ENCODE measurements around the gene PARVB.

PARVB gene

GRCh38 chr22:44153710-44154109 is 129.6 kb downstream of the PARVB start:
- Histone ChIP-seq H3K4me3 (ENCODE audit: low read depth, low read length) (no peak overlapping the region), H3K4me1 (ENCODE audit: control insufficient read depth, insufficient read depth, low read length) (no peaks in the 10 kb centered on the region), H3K9me3 (ENCODE audit: control insufficient read depth, insufficient read depth, low read depth, low read length) (no peaks in the 10 kb centered on the region), H3K36me3 (ENCODE audit: control insufficient read depth in 2 of 2, insufficient read depth in 1 of 2, low read length in 2 of 2) (peaks cover 0 to 3% of the 10 kb centered on the region in 2 experiments; a peak in 1 of 3 replicates), H3K27ac (ENCODE audit: extremely low read depth, low read depth, low read length) (no peak overlapping the region)
- TF ChIP-seq ZNF394 (tag by site-specific recombination; IDR thresholded peaks at IDR 0.05; ENCODE audit: borderline replicate concordance) (no peak), ZBTB20 (tag by site-specific recombination; IDR thresholded peaks at IDR 0.05) (no peak), ZNF26 (tag by site-specific recombination; IDR thresholded peaks at IDR 0.05) (no peak)
- CTCF ChIA-PET = no interaction called here
- POLR2A ChIA-PET = no interaction called here

GRCh38 chr22:44154436-44154942 is 130.4 kb downstream of the PARVB start:
- CTCF ChIA-PET = no interaction called here
- Histone ChIP-seq H3K9me3 (ENCODE audit: control insufficient read depth, insufficient read depth, low read depth, low read length) (no peaks in the 10 kb centered on the region), H3K36me3 (ENCODE audit: control insufficient read depth in 2 of 2, insufficient read depth in 1 of 2, low read length in 2 of 2) (peaks cover 0 to 3% of the 10 kb centered on the region in 2 experiments; a peak in 1 of 3 replicates), H3K4me1 (ENCODE audit: control insufficient read depth, insufficient read depth, low read length) (no peaks in the 10 kb centered on the region), H3K4me3 (ENCODE audit: low read depth, low read length) (no peak overlapping the region), H3K27ac (ENCODE audit: extremely low read depth, low read depth, low read length) (no peak overlapping the region)
- POLR2A ChIA-PET = no interaction called here
- TF ChIP-seq ZFHX2 (tag by site-specific recombination; conservative IDR thresholded peaks at IDR 0.05) = peak; percentile 99
- TF ChIP-seq ZNF473 (tag by site-specific recombination; IDR thresholded peaks at IDR 0.05) = no peak
- TF ChIP-seq HOXD13 (CRISPR knock-in tag; IDR thresholded peaks at IDR 0.05; ENCODE audit: borderline replicate concordance) = 0 out of 2 replicates have a peak, but pooled peaks have one; percentile 50
- 0 out of 2 replicates have a peak, but pooled peaks have one; percentile 17 for TF ChIP-seq ZNF707 (tag by site-specific recombination; IDR thresholded peaks at IDR 0.05)
- 0 out of 2 replicates have a peak, but pooled peaks have one; percentile 22 for TF ChIP-seq ZNF670 (tag by site-specific recombination; IDR thresholded peaks at IDR 0.05; ENCODE audit: low read depth)
- no peak for TF ChIP-seq ZNF629 (tag by site-specific recombination; IDR thresholded peaks at IDR 0.05)
- peak; percentile 100 for TF ChIP-seq EGR2 (tag by site-specific recombination; IDR thresholded peaks at IDR 0.05; ENCODE audit: low read depth)
- 0 out of 2 replicates have a peak, but pooled peaks have one; percentile 34 for TF ChIP-seq ZSCAN4 (tag by site-specific recombination; IDR thresholded peaks at IDR 0.05)

GRCh38 chr22:44155115-44155514 is 131.0 kb downstream of the PARVB start:
- CTCF ChIA-PET = no interaction called here
- TF ChIP-seq ZNF148 (tag by site-specific recombination; IDR thresholded peaks at IDR 0.05; ENCODE audit: borderline replicate concordance) = no peak
- peak; percentile 94 for TF ChIP-seq ZIC2 (tag by site-specific recombination; IDR thresholded peaks at IDR 0.05)
- Histone ChIP-seq H3K4me3 (ENCODE audit: low read depth, low read length) (no peak overlapping the region), H3K4me1 (ENCODE audit: control insufficient read depth, insufficient read depth, low read length) (no peaks in the 10 kb centered on the region), H3K27ac (ENCODE audit: extremely low read depth, low read depth, low read length) (no peak overlapping the region), H3K9me3 (ENCODE audit: control insufficient read depth, insufficient read depth, low read depth, low read length) (no peaks in the 10 kb centered on the region), H3K36me3 (ENCODE audit: control insufficient read depth in 2 of 2, insufficient read depth in 1 of 2, low read length in 2 of 2) (peaks cover 0 to 3% of the 10 kb centered on the region in 2 experiments; a peak in 1 of 3 replicates)
- POLR2A ChIA-PET = no interaction called here

Measured in HEK293 (cell line).